Measurements from ENCODE around the gene LHCGR. TPM values are rescaled to one million over a fixed set of nuclear protein-coding genes. Genes with fewer than 3 reads are reported as not detected.
"Not testable (repeated sequence)": the region's sequence is repeated elsewhere in the genome, so short reads cannot be mapped to it uniquely, and the experiment has no call there.

Gene LHCGR
- total and polyA plus RNA-seq, 5 experiments from 2014 or later: not detected

DNA sequence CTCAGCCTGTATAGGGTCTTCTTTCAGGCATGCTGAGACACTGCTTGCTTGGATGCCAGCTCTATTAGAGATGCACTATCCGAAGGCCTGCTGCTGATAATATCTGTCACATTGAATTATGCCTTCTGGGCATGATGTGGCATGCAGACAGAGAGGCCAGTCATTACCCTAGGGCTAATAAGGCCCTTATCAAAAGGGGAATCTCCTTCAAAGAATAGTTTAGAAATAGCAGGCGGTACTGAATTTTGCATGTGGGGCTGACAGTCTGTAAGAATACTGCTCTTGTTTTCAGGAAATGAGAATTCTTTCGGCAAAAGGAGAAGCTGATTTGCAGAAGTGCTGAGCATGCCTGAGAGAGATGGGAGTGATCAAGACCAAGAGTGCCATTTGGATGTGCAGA lies 13.1 kb upstream of the LHCGR start:
- ATAC-seq (no peak), DNase-seq (no peak)
- Mint-ChIP-seq H3K27ac (no peak overlapping the region), H3K4me1 (no peaks in the 10 kb centered on the region), H3K4me3 (no peak overlapping the region), H3K9me3 (peaks cover 0 to 31% (median 15%) of the 10 kb centered on the region in 9 donors), H3K36me3 (peaks cover 0 to 2% (median 0%) of the 10 kb centered on the region in 3 donors), H3K27me3 (peaks cover 7 to 43% (median 18%) of the 10 kb centered on the region in 5 donors)
- POLR2A ChIA-PET: no interaction called here

GRCh38 chr2:48767330-48767729 lies 11.8 kb upstream of the LHCGR start:
- DNase-seq (no peak), ATAC-seq (no peak)
- Mint-ChIP-seq H3K36me3 (peaks cover 0 to 2% (median 0%) of the 10 kb centered on the region in 3 donors), H3K27ac (no peak overlapping the region), H3K27me3 (peaks cover 7 to 43% (median 18%) of the 10 kb centered on the region in 5 donors), H3K4me3 (no peak overlapping the region), H3K9me3 (peaks cover 0 to 37% (median 17%) of the 10 kb centered on the region in 9 donors), H3K4me1 (no peaks in the 10 kb centered on the region)
- POLR2A ChIA-PET: no interaction called here

DNA sequence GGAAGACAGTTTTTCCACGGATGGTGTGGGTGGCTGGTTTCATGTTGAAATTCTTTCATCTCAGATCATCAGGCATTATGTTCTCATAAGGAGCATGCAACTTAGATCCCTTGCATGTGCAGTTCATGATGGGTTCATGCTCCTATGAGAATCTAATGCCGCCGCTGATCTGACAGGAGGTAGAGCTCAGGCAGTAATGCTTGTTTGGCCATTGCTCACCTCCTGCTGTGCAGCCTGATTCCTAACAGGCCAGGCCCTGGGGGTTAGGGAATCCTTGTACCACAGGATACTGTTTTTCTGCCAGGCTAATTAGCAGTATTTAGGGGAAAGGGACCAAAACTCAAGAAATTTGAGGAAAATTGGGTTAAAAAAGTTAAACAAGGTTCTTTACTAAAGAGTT lies 5.3 kb upstream of the LHCGR start:
- peaks cover 0 to 38% (median 16%) of the 10 kb centered on the region in 9 donors for H3K9me3 Mint-ChIP-seq
- H3K4me1 Mint-ChIP-seq: peaks cover 0 to 5% (median 0%) of the 10 kb centered on the region in 4 donors
- ATAC-seq (no peak), DNase-seq (no peak)
- peaks cover 0 to 2% (median 0%) of the 10 kb centered on the region in 3 donors for H3K36me3 Mint-ChIP-seq
- POLR2A ChIA-PET: no interaction called here
- no peak overlapping the region for H3K27ac Mint-ChIP-seq
- no peak overlapping the region for H3K4me3 Mint-ChIP-seq
- peaks cover 9 to 32% (median 13%) of the 10 kb centered on the region in 5 donors for H3K27me3 Mint-ChIP-seq

- ATAC-seq (no peak), DNase-seq (no peak)
- peaks cover 0 to 2% (median 0%) of the 10 kb centered on the region in 3 donors for H3K36me3 Mint-ChIP-seq
- H3K4me3 Mint-ChIP-seq: no peak overlapping the region
- H3K27me3 Mint-ChIP-seq: peaks cover 17 to 42% (median 21%) of the 10 kb centered on the region in 5 donors
- POLR2A ChIA-PET: no interaction called here
- peaks cover 0 to 6% (median under 1%) of the 10 kb centered on the region in 4 donors for H3K4me1 Mint-ChIP-seq
- no peak overlapping the region for H3K27ac Mint-ChIP-seq
- H3K9me3 Mint-ChIP-seq: peaks cover 0 to 30% (median 15%) of the 10 kb centered on the region in 9 donors
These were observed 4.2 kb upstream of the LHCGR start for GRCh38 chr2:48759682-48760081.

DNA sequence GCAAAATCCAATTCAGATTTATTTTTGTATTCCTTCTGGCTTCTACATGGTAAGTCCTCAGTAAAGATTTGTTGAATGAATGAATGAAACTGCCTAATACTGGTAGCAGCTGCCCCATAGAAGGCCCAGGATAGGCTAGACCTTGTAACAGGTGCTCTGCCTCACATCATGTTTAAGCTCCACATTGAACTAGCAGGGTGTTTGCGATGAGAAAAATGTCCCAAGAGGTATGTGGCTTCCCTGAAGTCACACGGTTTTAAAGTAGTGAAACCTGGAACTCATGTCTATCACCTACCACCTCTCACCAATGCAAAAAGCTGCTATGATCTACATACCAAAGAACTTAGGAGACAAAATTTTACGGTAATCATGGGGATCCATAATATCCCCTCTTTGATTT lies 765 bp upstream of the LHCGR start:
- Mint-ChIP-seq H3K4me3 (peak overlapping the region in 1 of 10 donors; percentile 13), H3K4me1 (peaks cover 0 to 6% (median under 1%) of the 10 kb centered on the region in 4 donors), H3K27ac (no peak overlapping the region), H3K27me3 (peaks cover 21 to 51% (median 27%) of the 10 kb centered on the region in 5 donors), H3K9me3 (peaks cover 0 to 3% (median 0%) of the 10 kb centered on the region in 9 donors), H3K36me3 (no peaks in the 10 kb centered on the region)
- POLR2A ChIA-PET: no interaction called here
- ATAC-seq (no peak), DNase-seq (no peak)

DNA sequence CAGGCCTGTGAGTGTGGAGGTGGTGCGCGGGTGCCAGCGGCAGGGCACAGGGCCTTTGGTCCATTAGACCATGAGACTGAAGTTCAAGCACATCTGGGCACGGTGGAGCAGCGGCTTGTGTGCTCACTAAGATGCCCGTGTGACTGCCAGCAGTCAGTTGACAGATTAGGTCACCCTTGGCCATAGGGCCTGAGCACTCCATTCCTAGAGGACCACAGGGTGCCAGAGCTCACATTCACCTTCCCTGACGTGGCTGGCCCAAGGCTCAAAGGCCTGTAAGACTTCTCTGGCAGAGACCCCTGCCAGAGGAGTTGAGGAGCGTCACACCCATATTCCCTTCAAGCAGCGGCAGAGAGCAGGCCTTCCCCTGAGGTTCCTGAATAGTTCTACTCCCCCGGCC lies 650 bp downstream of the LHCGR start:
- Mint-ChIP-seq H3K27ac (no peak overlapping the region), H3K4me1 (peaks cover 0 to 6% (median 2%) of the 10 kb centered on the region in 4 donors), H3K9me3 (peaks cover 0 to 2% (median 0%) of the 10 kb centered on the region in 9 donors)

GRCh38 chr2:48753228-48753627 lies 2.3 kb downstream of the LHCGR start:
- H3K27ac Mint-ChIP-seq: no peak overlapping the region
- POLR2A ChIA-PET: no interaction called here
- DNase-seq (no peak), ATAC-seq (no peak)
- no peak overlapping the region for H3K4me3 Mint-ChIP-seq
- H3K27me3 Mint-ChIP-seq: peaks cover 21 to 39% (median 27%) of the 10 kb centered on the region in 5 donors
- peaks cover 0 to 2% (median 0%) of the 10 kb centered on the region in 9 donors for H3K9me3 Mint-ChIP-seq
- H3K36me3 Mint-ChIP-seq: no peaks in the 10 kb centered on the region
- peaks cover 0 to 6% (median 2%) of the 10 kb centered on the region in 4 donors for H3K4me1 Mint-ChIP-seq

More for the DNA sequence above, 650 bp downstream of the LHCGR start:
- POLR2A ChIA-PET: no interaction called here
- ATAC-seq: no peak
- Mint-ChIP-seq H3K36me3 (no peaks in the 10 kb centered on the region), H3K4me3 (no peak overlapping the region), H3K27me3 (peaks cover 21 to 47% (median 27%) of the 10 kb centered on the region in 5 donors)
- no peak for DNase-seq

GRCh38 chr2:48750128-48750739 lies 5.3 kb downstream of the LHCGR start:
- H3K9me3 Mint-ChIP-seq: peaks cover 0 to 7% (median 0%) of the 10 kb centered on the region in 9 donors
- ATAC-seq: no peak
- H3K27me3 Mint-ChIP-seq: peaks cover 9 to 22% (median 15%) of the 10 kb centered on the region in 5 donors
- H3K4me1 Mint-ChIP-seq: peaks cover 0 to 2% (median 0%) of the 10 kb centered on the region in 4 donors
- no peak overlapping the region for H3K27ac Mint-ChIP-seq
- POLR2A ChIA-PET: no interaction called here
- DNase-seq: no peak
- H3K36me3 Mint-ChIP-seq: no peaks in the 10 kb centered on the region
- H3K4me3 Mint-ChIP-seq: no peak overlapping the region

DNA sequence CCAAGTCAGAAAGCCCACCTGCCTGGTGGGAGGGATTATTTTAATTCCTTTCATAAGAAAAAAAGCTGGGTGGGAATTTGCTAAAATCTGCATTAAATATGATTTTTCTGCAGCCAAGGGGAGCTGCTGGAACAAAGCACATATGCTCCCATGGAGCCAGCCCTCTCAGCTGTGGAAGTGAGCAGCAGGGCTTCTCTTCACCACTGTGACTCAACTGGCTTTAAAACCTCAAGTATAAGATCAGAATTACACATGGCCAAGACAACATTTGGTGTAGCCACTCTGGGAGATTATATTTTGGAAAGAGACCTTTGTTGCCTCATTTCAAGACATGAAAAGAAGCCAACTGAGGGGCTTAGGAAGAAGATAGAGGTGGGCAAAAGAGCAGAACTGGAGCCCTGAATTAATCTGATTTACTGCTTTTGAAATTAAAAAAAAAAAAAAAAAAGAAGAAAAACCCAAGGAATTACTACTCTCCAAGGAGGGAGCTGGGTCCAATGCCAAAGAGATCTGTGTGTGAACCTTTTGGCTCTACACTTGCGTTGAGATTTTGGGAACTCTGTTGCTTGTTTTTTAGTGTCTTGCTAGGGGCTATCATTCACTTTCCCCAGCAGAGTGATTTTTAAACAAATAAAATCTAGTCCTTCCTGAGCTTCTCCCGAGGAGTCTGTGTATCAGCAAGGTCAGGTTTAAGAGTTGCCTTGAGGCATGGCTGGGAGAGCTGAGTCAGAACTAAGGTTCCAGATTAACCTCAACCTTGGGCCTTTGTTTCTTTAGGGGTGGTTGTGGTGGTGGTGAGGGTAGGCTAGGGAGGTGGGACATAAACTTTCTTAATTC lies 6.0 kb downstream of the LHCGR start:
- POLR2A ChIA-PET: no interaction called here
- peaks cover 0 to 2% (median 0%) of the 10 kb centered on the region in 4 donors for H3K4me1 Mint-ChIP-seq
- peaks cover 3 to 16% (median 9%) of the 10 kb centered on the region in 5 donors for H3K27me3 Mint-ChIP-seq
- DNase-seq (no peak), ATAC-seq (no peak)
- H3K4me3 Mint-ChIP-seq: no peak overlapping the region
- H3K36me3 Mint-ChIP-seq: no peaks in the 10 kb centered on the region
- H3K27ac Mint-ChIP-seq: no peak overlapping the region
- peaks cover 0 to 7% (median 0%) of the 10 kb centered on the region in 9 donors for H3K9me3 Mint-ChIP-seq

DNA sequence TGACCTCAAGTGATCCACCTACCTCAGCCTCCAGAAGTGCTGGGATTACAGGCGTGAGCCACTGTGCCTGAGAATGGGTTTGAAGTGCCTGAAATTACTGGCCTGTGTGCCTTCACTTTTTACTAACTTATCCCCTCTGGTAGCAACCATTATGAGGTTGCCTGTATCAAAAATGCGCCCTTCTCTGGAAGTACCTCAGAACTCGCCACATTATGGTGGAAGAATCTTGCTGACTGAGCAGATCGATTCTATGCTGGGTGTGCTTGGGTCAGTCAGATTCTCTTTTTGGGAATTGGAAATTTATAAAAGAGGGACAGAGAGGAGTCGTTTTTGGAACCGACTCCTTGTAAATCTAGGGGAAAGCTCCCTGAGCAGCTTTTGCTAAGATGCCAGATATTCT lies 8.2 kb downstream of the LHCGR start:
- no peak for DNase-seq
- H3K9me3 Mint-ChIP-seq: peaks cover 0 to 7% (median 0%) of the 10 kb centered on the region in 9 donors
- no peak overlapping the region for H3K4me3 Mint-ChIP-seq
- no peaks in the 10 kb centered on the region for H3K36me3 Mint-ChIP-seq
- no peak overlapping the region for H3K27ac Mint-ChIP-seq
- no peak for ATAC-seq
- H3K4me1 Mint-ChIP-seq: peaks cover 0 to 2% (median 0%) of the 10 kb centered on the region in 4 donors
- POLR2A ChIA-PET: no interaction called here
- peaks cover 0 to 5% (median 1%) of the 10 kb centered on the region in 5 donors for H3K27me3 Mint-ChIP-seq

- H3K27ac Mint-ChIP-seq, H3K4me1 Mint-ChIP-seq, H3K36me3 Mint-ChIP-seq, DNase-seq, POLR2A ChIA-PET, ATAC-seq, H3K4me3 Mint-ChIP-seq: not testable (repeated sequence)
- Mint-ChIP-seq H3K9me3 (peaks cover 0 to 16% (median 2%) of the 10 kb centered on the region in 9 donors), H3K27me3 (peaks cover 7 to 16% (median 9%) of the 10 kb centered on the region in 5 donors)
These were observed 16.3 kb downstream of the LHCGR start for GRCh38 chr2:48739236-48739635.

DNA sequence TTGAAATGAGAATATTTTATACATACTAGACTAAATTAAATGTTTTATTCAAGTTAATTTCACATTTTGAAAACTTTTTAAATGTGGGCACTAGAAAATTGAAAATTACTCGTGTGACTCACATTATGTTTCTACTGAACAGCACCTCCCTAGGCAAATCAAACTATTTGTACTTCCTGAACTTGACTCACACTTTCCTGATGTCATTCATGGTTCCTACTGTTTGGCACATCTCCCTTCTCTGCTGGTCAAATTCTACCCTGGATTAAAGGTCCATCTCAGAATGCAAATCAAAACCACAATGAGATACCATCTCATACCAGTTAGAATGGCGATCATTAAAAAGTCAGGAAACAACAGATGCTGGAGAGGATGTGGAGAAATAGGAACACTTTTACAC lies 16.7 kb downstream of the LHCGR start:
- Mint-ChIP-seq H3K9me3 (peaks cover 0 to 16% (median 2%) of the 10 kb centered on the region in 9 donors), H3K4me3 (no peak overlapping the region), H3K27ac (no peak overlapping the region), H3K27me3 (peaks cover 7 to 20% (median 9%) of the 10 kb centered on the region in 5 donors), H3K36me3 (peaks cover 0 to 8% (median 0%) of the 10 kb centered on the region in 3 donors), H3K4me1 (no peaks in the 10 kb centered on the region)
- DNase-seq (no peak), ATAC-seq (no peak)
- POLR2A ChIA-PET: no interaction called here

GRCh38 chr2:48736251-48736650 lies 19.3 kb downstream of the LHCGR start:
- POLR2A ChIA-PET: no interaction called here
- no peak for DNase-seq

More at GRCh38 chr2:48736251-48736650, 19.3 kb downstream of the LHCGR start:
- Mint-ChIP-seq H3K9me3 (peaks cover 0 to 16% (median 2%) of the 10 kb centered on the region in 9 donors), H3K27me3 (peaks cover 9 to 23% (median 15%) of the 10 kb centered on the region in 5 donors), H3K4me1 (no peaks in the 10 kb centered on the region), H3K27ac (no peak overlapping the region), H3K36me3 (peaks cover 0 to 8% (median 0%) of the 10 kb centered on the region in 3 donors), H3K4me3 (no peak overlapping the region)
- ATAC-seq: no peak
